HUES48 (cell line): ENCODE measurements around the gene KLHL29.

ENCODE experiments used
- H3K27ac ChIP-seq: one replicate; pipeline ENCODE4 v1.7.0; 2013; ENCODE audit warnings: low read depth, low read length, inconsistent platforms
- H3K27me3 ChIP-seq: 2 replicates; pipeline ENCODE4 v1.6.1; 2013; ENCODE audit warnings: mild to moderate bottlenecking, low read length; ENCODE audit not compliant: control insufficient read depth, insufficient read depth
- H3K36me3 ChIP-seq: 2 replicates; pipeline ENCODE4 v1.6.1; 2013; ENCODE audit warnings: low read length; ENCODE audit not compliant: control insufficient read depth, insufficient read depth
- H3K4me1 ChIP-seq: 2 replicates; pipeline ENCODE4 v1.6.1; 2013; ENCODE audit warnings: mild to moderate bottlenecking, low read length; ENCODE audit not compliant: control insufficient read depth, insufficient read depth
- H3K4me3 ChIP-seq: 2 replicates; pipeline ENCODE4 v1.5.1; 2013; ENCODE audit warnings: mild to moderate bottlenecking, low read depth, low read length
- H3K9ac ChIP-seq: 2 replicates; pipeline ENCODE4 v1.6.1; 2013; ENCODE audit warnings: mild to moderate bottlenecking, low read depth, low read length, moderate library complexity
- H3K9me3 ChIP-seq: 2 replicates; pipeline ENCODE4 v1.6.1; 2013; ENCODE audit warnings: low read length; ENCODE audit not compliant: control insufficient read depth, insufficient read depth

The KLHL29 gene

GRCh38 chr2:23662941-23663920 lies 278.3 kb downstream of the KLHL29 start:
- no peaks in the 10 kb centered on the region for H3K4me1 ChIP-seq
- no peaks in the 10 kb centered on the region for H3K36me3 ChIP-seq
- H3K4me3 ChIP-seq = no peak overlapping the region; the same call in 1 of the 2 replicates
- no peaks in the 10 kb centered on the region for H3K27me3 ChIP-seq
- H3K27ac ChIP-seq = no peak overlapping the region
- H3K9me3 ChIP-seq = no peaks in the 10 kb centered on the region
- no peak overlapping the region for H3K9ac ChIP-seq

- Histone ChIP-seq H3K9ac (no peak overlapping the region), H3K4me1 (no peaks in the 10 kb centered on the region), H3K9me3 (no peaks in the 10 kb centered on the region), H3K36me3 (no peaks in the 10 kb centered on the region), H3K27ac (no peak overlapping the region), H3K27me3 (no peaks in the 10 kb centered on the region), H3K4me3 (no peak overlapping the region)
Measured at GRCh38 chr2:23664066-23664788, 279.2 kb downstream of the KLHL29 start.

- Histone ChIP-seq H3K27me3 (no peaks in the 10 kb centered on the region), H3K9me3 (no peaks in the 10 kb centered on the region), H3K27ac (no peak overlapping the region), H3K4me1 (no peaks in the 10 kb centered on the region), H3K9ac (no peak overlapping the region), H3K36me3 (no peaks in the 10 kb centered on the region), H3K4me3 (no peak overlapping the region)
Measured at GRCh38 chr2:23666241-23666979, 281.4 kb downstream of the KLHL29 start.

GRCh38 chr2:23666980-23667357 lies 282.0 kb downstream of the KLHL29 start:
- no peak overlapping the region for H3K9ac ChIP-seq
- no peak overlapping the region for H3K4me3 ChIP-seq
- H3K27ac ChIP-seq = no peak overlapping the region
- H3K27me3 ChIP-seq = no peaks in the 10 kb centered on the region
- no peaks in the 10 kb centered on the region for H3K9me3 ChIP-seq
- H3K4me1 ChIP-seq = no peaks in the 10 kb centered on the region
- no peaks in the 10 kb centered on the region for H3K36me3 ChIP-seq

GRCh38 chr2:23668756-23669304 lies 283.9 kb downstream of the KLHL29 start:
- no peaks in the 10 kb centered on the region for H3K36me3 ChIP-seq
- H3K27ac ChIP-seq = no peak overlapping the region
- H3K27me3 ChIP-seq = no peaks in the 10 kb centered on the region
- no peaks in the 10 kb centered on the region for H3K9me3 ChIP-seq
- H3K9ac ChIP-seq = no peak overlapping the region
- no peak overlapping the region for H3K4me3 ChIP-seq
- H3K4me1 ChIP-seq = no peaks in the 10 kb centered on the region

- H3K27me3 ChIP-seq = no peaks in the 10 kb centered on the region
- H3K36me3 ChIP-seq = no peaks in the 10 kb centered on the region
- no peaks in the 10 kb centered on the region for H3K4me1 ChIP-seq
- H3K4me3 ChIP-seq = no peak overlapping the region
- H3K9ac ChIP-seq = no peak overlapping the region
- no peaks in the 10 kb centered on the region for H3K9me3 ChIP-seq
- H3K27ac ChIP-seq = no peak overlapping the region
Measured at GRCh38 chr2:23669413-23670244, 284.6 kb downstream of the KLHL29 start.

- H3K27me3 ChIP-seq = no peaks in the 10 kb centered on the region
- no peaks in the 10 kb centered on the region for H3K4me1 ChIP-seq
- no peak overlapping the region for H3K27ac ChIP-seq
- no peak overlapping the region for H3K4me3 ChIP-seq
- H3K36me3 ChIP-seq = no peaks in the 10 kb centered on the region
- no peaks in the 10 kb centered on the region for H3K9me3 ChIP-seq
- H3K9ac ChIP-seq = no peak overlapping the region
Measured at GRCh38 chr2:23670245-23670592, 285.2 kb downstream of the KLHL29 start.

- Histone ChIP-seq H3K9me3 (no peaks in the 10 kb centered on the region), H3K27ac (no peak overlapping the region), H3K4me3 (no peak overlapping the region), H3K36me3 (no peaks in the 10 kb centered on the region), H3K4me1 (no peaks in the 10 kb centered on the region), H3K27me3 (no peaks in the 10 kb centered on the region), H3K9ac (no peak overlapping the region)
Measured at GRCh38 chr2:23673082-23673481, 288.1 kb downstream of the KLHL29 start.

- H3K4me3 ChIP-seq = no peak overlapping the region
- H3K9ac ChIP-seq = no peak overlapping the region
- no peak overlapping the region for H3K27ac ChIP-seq
- no peaks in the 10 kb centered on the region for H3K9me3 ChIP-seq
- H3K27me3 ChIP-seq = no peaks in the 10 kb centered on the region
- H3K4me1 ChIP-seq = no peaks in the 10 kb centered on the region
- H3K36me3 ChIP-seq = no peaks in the 10 kb centered on the region
Measured at GRCh38 chr2:23673830-23674679, 289.1 kb downstream of the KLHL29 start.
